SKM-1 (cell line): ENCODE data around the gene LSS.

ENCODE experiments used
- DNase-seq: peaks from one replicate; lab custom pipeline; 2025; ENCODE audit not compliant: unreplicated experiment; lab: John Stamatoyannopoulos, UW

LSS gene

DNA sequence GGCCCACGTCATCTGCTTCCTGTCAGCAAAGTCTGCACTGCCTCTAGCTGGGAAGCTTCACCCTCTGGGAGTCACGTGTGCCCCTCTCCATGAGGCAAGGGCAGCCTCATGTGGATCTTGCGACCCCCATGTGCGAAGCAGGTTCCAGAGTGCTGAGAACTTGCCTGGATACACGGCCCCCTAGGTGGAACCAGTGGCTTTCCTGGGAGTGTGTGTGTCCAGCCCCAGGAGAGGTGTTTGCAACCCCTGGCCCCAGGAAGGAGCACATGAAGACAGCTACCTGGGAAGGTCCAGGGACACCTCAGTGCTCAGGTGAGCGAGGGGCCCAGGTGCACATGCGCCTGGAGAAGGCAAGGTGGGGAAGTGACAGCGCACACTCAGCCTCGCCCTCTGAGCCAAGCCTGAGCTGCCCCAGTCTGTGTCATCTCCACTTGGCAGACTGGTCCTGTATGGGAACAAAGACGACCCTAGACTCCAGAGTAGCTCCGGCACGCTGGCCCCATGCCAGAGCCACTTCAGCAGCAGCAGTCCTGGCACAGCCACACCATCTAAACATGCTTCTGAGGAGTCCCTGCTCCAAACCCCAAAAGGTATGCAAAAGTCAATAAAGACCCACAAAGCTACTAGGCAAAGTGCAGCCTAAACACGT, 8.9 kb downstream of the LSS start:
- no peak for DNase-seq

DNA sequence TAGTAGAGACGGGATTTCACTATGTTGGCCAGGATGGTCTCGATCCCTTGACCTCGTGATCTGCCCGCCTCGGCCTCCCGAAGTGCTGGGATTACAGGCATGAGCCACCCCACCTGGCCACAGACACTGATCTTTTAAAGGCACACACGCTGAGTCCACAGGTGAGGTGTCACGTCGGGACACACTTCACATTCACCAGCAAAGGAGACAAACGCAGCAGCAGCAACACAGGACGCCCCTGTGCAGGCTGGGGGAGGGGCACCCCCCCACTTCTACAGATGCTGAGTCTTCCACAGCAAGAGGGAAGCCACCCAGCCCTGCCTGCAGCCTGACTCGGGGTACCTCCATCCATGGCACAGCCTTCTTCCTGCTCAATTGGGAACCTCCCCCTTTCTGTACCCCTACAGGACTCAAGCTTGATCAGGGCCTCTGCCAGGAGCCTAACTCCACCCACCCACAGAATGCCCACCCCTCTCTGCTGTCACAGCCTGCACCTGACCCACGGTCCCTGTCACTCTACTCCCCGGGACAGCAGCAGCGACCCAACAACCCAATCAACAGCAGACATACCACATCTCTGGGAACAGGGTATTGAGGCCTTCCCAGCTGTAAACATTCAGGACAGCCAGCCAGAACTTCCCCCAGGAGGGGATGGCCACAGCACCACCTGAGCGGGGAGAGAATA, 9.5 kb downstream of the LSS start:
- DNase-seq, result no peak

DNA sequence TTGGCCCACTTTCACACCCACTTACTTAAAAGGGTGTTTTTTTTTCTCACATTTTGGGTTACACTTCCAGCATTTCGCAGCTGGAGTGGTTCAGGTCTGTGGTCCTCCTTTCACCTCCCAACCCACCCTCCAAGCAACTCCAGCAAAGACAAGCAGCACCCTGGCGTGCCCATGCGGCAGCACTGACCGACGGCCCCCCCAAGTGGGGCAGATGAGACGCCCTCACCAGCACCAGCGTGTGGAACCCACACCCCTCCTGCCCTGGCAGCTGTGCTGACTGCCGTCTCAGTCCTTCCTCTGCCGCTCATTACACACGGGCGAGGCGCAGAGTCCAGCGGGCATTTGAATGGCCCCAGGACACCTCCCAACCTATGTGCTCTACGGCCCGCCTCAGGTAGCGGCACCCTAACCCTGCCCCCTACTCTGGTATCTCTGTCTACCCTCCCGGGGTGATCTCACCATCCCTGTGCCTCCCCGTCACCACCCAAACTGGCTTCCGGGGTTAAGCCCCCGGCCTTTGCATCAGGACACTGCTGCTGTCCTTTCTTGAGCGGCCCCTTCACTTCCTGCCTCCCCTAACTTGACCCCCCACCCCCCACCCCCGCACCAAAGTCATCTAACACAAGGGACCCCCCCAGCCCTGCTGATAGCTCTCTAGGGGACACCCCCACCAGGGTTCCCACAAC, 10.9 kb downstream of the LSS start:
- no peak for DNase-seq

DNA sequence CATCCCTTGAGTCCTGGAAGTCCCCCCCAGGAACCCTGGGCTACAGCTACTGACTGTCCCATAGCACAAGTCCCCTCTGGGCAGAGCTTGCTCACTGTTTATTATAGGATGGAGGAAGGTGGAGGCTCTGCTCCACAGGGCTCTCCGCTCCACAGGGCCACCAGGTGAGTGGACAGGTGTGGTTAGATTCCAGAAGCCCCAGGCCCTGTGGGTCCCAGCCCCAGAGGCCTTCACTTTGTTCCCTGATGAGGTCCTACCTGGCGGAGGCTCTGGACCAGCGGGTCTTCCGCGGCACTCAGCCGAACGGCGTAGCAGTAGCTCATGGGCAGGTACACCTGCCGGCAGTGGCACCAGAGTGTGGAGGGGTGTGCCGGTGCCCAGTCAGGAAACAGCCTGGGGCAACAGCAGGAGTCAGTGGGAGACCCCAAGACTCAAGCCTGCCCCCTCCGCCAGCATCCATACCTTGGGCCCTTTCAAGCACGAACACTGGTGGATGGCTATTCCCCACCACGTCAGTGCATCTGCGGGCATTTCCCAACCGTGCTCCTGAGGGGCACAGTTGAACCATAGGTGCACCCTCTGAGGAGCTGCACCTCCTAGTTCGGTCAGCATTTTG, 12.3 kb downstream of the LSS start:
- no peak for DNase-seq

DNA sequence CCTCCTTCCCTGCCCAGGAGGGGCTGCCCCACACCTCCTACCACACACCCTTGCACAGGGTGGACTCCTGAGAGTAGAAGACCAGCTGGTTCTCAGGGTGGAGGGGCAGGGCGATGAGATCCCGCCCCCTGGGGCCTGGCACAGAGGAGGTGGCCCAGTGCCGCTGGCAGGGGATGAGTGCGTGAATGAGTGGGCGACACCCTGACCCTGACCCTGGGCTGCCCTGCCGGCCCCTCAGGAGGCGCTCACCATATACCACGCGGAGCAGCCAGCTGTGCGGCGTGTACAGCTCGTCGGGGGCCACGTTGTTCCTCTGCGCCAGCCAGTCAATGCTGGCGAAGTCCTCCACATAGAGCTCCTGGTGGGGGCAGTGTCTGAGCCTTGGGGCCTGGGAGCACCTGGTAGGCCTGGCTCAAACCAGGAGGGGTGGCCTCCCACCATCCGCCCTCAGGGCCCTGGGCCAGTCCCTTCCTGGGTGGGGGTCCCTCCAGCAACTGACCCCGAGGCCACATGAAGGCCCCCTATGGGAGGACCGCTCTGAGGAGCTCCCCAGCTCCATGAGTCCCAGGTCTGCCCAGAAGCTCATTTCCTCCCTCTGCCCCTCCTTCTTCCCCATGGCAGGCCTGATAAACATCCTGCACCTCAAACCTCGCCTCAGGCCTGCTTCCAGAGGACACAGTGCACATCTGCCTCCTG, 13.0 kb downstream of the LSS start:
- no peak for DNase-seq

DNA sequence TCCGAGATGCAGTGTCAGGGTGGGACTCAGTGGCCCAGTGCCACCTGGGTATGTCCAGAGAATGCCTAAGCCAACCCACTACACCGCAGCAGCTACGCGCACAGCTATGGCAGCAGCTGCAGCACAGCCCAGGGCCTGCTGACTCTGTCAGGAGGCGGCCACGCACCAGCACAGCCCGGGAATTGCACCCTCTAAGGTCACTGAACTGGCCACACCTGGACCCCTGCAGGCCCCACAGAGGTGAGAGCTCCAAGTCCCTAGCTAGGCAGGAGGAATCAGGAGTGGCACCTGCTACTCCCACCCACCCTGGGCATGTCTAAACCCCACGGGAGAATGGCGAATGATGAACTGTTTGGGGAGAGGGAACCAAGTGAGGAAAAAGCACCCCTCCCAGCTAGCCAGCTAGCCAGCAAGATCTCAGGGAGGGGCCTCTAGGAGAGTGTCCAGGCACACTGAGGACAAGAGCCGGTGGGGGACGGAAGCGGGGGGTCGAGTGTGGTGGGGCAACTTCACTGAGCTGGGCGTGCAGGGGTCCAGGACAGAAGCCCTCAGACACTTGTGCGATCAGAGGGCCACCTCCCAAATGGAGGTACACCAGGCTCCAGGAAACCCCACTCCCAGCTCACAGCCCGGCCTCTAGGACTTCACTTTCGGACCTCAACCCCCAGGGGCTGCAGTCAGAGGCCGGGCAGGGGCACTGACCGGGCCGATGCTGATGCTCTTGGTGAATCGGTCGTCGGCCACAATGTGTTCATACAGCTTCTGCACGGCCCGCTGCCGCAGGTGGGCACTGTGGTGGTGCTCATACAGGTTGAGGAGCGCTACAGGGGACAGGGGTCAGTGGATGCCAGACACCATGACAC, 13.9 kb downstream of the LSS start:
- DNase-seq, result no peak

DNA sequence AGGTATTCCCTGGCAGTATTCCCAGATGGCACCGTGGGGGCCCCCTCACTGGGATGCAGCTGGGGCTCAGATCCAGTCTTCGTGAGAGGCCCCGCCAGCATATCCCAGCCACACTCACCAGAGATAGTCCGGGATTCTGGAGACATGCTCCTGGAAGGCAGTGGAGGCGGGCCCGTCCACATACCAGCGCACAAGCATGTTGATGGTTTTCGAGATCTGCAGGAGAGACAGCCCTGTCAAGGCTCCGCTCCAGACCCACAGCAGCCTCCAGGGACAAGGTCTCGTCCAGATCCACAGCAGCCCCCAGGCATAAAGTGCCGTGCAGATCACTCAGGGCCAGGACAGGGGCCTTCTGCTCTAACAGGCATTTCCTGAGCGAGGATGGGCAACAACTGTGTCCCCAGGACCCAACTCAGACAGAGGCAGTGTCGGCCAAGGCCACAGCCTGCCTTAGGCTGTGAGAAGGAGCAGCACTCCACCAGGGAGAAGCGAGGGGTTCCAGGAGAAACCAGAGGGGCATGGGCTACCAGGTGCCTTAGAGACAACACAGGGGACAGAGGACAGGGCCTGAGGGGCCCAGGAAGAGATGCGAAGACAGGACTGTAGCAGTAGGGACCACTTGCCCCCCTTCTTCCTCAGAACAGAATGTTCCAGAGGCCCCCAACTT, 14.8 kb downstream of the LSS start:
- no peak for DNase-seq

DNA sequence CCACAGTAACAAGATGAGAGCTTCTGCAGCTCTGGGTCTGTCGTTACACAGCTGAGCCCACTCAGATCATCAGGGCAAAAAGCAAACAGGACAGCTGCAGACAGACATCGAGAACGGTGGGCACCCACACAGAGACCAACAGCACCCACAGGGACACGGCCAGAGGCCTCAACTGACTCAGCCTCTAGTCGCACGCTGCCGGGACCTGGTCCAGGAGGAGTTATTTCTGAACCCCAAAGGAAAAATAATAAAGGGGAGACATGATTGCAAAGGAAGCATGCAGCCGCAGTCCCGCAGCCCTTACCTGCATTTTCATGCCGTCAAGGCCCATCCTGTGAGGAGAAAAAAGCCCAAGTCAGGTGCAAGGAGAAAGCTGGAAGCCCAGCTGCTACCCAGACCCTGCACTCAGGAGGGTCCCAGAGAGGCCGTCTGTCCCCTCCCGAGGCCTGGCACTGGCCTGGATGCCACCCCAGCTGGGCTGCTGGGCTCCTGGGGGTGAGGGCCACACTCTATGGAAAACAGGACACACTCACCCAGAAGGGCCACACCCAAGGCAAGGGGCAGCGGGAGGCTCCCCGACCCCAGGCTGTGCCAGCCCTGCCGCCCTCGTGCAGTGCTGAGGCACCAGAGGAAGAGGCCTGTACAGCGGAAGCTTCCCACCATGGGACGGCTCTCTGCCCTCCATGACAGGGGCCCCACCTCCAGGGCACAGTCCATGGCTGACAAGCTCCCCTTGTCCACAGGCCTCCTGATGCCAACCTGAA, 15.7 kb downstream of the LSS start:
- no peak for DNase-seq

DNA sequence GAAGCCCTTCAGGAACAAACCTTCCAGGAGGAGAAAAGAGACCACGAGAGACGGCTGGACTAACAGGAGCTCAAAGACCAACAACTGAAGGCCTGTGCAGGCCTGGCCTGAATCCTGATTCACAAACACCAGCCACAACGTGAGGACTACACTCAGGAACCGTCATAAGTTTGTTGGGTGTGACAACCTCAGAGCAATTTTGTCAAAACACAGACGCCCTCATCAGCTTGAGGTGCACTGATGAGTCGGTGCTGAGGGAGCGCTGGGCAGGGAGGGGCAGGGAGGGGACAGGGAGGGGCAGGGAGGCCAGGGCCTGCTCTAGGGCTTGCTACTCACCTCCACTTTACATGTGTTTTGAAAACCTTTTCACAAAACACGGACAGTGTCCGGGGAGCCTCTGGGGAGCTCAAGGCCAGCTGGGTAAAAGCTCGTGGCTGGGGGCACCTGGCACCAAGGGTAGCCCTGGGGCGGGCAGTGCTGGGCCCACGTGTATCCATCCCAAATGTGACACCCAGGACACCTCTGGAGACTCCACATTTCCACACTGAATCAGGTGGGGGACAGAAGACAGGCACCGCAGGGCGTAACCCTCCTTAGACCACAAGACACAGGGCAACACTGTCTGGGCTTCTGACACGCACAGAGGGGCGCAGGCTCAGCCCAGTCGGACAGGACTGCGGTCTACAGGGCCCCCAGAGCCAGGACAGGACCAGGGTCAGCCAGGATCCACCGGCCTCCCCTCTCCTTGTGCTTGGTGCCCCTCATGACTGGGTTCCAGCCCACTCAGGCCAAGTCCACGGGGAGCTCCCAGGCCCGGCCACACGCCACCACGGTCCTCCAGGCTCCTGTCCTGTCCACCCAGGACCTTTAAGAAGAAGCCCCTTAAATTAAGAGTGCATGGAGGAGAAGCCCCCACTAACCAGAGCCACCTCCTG, 16.5 kb downstream of the LSS start:
- no peak for DNase-seq

DNA sequence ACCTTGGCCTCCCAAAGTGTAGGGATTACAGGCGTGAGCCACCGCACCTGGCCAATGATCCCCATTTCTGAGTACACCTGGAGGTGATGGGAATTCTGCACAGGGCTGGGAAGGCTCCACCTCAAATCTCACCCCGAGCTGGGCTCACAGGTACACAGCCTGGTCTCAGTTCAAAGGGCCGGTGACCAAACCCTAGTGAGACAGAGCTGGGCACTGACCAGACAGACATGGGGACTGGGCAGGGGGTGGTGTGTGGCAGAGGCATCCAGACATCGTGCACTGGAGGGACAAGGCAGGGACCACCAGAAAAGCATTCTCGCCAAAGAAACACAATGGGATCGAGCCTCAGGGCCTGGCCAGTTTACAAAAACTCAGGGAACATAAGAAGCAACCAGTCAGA, 17.2 kb downstream of the LSS start:
- no peak for DNase-seq

DNA sequence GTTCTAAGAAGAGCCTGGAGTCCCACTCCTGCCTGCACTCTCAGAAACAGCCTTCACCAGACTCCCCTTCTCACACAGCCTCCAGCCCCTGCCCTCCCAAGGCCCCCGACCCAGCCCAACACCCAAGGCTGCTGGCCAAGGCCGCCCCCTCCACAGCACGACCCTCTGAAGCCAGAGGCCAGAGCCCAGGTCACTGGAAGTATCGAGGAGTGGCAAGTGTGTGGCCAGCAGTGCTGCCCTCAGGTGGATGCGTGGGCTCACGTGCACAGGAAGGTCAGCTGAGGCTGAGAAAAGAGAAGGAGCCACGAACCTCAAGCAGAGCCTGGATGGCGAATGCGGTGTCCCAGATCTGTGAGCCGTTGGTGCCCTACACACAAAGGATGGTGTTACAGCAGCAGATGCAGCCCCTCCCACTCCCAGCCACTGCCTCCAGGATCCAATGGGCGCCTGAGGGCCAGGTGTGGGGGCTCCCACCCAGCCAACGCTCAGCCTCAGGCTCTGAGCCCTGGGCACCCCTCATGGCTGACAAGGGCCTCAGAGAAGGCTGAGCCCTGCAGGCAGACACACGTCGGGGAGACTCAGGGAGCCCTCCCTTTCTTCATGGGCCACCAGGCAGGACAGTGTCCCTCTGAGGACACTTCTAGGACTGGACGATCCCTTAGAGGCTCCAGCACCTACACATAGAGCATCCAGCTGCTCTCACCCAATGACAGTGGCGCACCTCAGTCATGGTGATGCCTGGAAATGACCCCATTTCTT, 18.0 kb downstream of the LSS start:
- no peak for DNase-seq

DNA sequence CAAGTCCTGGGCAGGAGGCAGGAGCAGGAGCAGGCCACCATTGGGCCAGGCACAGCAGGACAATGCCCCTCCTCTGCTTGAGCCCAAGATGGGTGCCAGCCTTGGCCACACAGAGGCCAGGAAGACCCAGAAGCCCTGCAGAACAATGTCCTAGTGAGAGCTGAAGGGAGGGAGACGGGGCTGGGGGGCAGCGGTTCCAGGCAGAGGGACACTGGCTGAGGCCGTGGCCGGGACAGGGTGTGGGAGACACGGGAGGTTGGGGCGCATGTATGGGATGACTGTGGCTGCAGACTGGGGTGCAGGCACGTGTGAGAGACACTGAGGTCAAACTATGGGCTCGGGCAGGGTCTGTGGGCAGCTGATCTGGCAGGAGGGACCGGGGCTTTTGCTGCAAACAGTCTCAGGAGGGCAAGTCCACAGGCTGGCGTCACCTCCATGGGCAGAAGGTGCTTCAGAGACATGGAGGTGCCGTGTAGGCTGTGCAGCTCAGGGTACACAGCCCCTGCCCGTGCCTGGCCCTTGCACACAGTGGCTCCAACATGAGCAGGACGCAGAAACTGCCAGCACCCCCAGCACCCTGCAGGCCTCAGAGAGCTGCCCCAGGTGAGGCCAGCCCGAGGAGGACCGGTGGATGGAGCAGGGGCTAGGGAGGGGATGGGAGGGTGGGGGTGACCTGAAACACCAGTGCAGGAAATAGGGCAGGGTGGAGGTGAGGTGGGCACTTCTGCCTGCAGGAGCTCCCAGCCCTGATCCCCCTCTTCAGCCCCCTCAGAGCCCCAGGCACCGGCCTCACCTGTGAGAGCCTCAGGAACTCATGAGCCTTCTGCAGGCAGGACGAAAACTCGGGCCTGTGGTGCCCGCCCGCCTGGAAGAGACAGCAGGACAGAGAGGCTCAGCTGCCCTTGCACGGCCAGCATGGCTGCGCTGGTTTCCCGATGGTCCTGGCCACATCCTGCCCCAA, 19.5 kb downstream of the LSS start:
- no peak for DNase-seq

DNA sequence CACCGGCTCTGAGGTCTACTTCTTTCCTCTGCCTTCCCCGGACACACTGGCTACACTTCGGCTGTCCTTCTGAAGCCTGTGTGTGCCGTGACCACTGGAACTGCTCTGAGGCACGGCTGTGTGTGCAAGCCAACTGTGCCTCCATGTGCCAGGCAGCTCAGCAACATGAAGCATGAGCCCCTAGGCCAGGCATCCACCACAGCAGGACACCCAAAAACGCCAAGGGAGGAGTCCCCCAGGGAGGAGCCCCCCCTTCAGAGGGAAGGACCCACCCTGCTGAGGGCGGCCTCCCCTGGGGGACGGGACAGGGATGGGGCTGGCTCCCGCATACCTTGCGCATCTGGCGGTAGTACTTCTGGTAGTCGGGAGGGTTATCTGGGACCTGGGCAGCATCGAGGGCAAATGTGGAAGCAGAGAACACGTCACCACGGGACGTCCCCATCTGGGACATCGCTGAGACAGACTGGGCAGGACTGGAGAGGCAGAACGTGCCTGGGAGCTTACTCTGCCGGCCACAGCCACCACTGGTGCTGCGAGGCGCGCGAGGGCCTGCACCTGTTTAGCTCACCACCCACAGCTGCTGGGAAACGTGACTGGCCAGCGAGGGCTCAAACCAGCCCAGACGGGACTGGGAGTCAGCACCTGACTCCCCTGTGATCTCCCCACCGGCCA, 20.5 kb downstream of the LSS start:
- DNase-seq, result no peak

DNA sequence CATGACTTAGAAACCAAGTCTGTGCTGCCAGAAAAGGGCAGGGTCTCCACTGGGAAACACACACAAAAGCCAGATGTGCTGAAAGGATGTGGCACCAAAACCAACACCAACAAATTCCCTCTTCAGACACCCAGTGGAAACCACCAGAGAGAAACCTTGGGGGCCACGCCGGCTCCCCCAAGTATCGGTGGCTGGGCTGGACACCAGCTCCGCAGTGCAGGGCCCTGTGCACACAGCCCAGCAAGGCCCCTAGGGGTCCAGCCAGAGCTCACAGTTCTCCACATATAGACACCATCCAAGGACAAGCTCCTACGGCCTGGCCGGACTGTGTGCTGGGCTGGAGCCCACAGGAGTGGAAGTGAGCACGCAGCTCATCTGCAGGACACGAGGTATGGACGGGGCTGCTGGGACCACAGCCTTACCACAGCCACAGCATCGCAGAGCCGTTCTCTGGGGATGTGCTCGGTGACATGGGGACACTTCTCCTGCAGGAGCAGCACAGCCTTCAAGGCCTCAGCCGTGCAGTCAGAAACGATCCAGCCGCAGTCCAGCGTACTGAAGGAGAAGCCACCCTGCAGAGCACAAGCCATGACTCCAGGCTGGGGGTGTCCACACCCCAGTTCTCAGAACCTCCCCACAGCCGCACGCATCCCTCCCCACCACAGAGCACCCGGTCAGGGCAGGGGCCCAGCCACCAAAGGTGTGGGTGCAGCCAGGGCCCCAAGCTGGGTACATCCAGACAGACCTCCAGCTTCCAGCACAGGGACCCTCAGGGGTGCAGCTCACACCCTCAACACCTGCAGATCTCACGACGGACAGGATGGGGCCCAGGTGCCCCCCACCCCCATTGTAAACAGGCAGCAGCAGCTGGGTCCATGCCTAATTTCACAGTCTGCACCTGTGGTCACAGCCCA, 21.3 kb downstream of the LSS start:
- DNase-seq, result no peak
